SK-N-MC (cell line): Measurements from ENCODE around the gene SYT12.

ENCODE experiments used
- EZH2 ChIP-seq: fragments of 200-600 bp; sonication (generic); IDR thresholded peaks from one replicate; pipeline ENCODE4 v1.6.1; 2017; ENCODE audit warnings: antibody characterized with exemption
- FOXP2 ChIP-seq: optimal IDR thresholded peaks from 2 replicates; pipeline ENCODE3; 2011; ENCODE audit warnings: mild to moderate bottlenecking, moderate library complexity; ENCODE audit not compliant: insufficient read depth; ENCODE audit errors: extremely low read length, control extremely low read depth
- POLR2AphosphoS5 ChIP-seq: IDR thresholded peaks from 2 replicates; pipeline ENCODE4 v1.6.1; 2012; ENCODE audit warnings: mild to moderate bottlenecking, low read depth, low read length, borderline replicate concordance

GRCh38 chr11:66978717-66979116 is 44.2 kb upstream of the SYT12 start:
- TF ChIP-seq POLR2AphosphoS5 = no peak
- TF ChIP-seq EZH2 = no peak
- no peak for TF ChIP-seq FOXP2
